PC-3 (cell line): Measurements from ENCODE around the gene PLVAP. TPM values are rescaled to one million over a fixed set of nuclear protein-coding genes. Genes with fewer than 3 reads are reported as not detected.

Experiments
- ATAC-seq: fragments of 200-7000 bp; cut with Tn5 transposase; 2 replicates; pipeline ENCODE4 v1.9.1; 2020; ENCODE audit warnings: mild to moderate bottlenecking, moderate library complexity
- BruUV-seq: library from RNA; stranded (reverse); fragments of 400-500 nt; replicated peaks from 2 replicates; lab custom pipeline; 2021; lab: Mats Ljungman, UMichigan
- CTCF ChIA-PET: fragments of 300-600 bp; sonication (Branson Sonifier 250); formaldehyde crosslinking; loops from one replicate; lab custom pipeline; 2022; ENCODE audit warnings: antibody characterized with exemption; lab: Charles Lee
- POLR2A ChIA-PET: fragments of 300-600 bp; sonication (Branson Sonifier 250); formaldehyde crosslinking; loops from one replicate; lab custom pipeline; 2022; ENCODE audit warnings: antibody characterized with exemption; ENCODE audit not compliant: unreplicated experiment; lab: Charles Lee
- DNase-seq: peaks from one replicate; pipeline ENCODE4 v3.0.0-alpha.2; 2015
- H2AFZ ChIP-seq: fragments of 300-600 bp; sonication (generic); 2 replicates; pipeline ENCODE4 v1.6.0; 2016; ENCODE audit warnings: antibody characterized with exemption, low read length
- H3F3A ChIP-seq: fragments of 300-600 bp; sonication (generic); one replicate; pipeline ENCODE4 v1.6.0; 2017; ENCODE audit warnings: antibody characterized with exemption, low read length, control low read depth, mild to moderate bottlenecking; ENCODE audit not compliant: unreplicated experiment
- H3K27ac ChIP-seq: fragments of 300-600 bp; sonication (generic); 2 replicates; pipeline ENCODE4 v1.5.1; 2016; ENCODE audit warnings: mild to moderate bottlenecking, low read length
- H3K27me3 ChIP-seq: fragments of 300-600 bp; sonication (generic); 2 replicates; pipeline ENCODE4 v1.6.1; 2016; ENCODE audit warnings: low read length, mixed read lengths
- H3K36me3 ChIP-seq: fragments of 300-600 bp; sonication (generic); 2 replicates; pipeline ENCODE4 v1.6.1; 2016; ENCODE audit warnings: low read depth, mixed run types, low read length, mixed read lengths
- H3K4me1 ChIP-seq: fragments of 300-600 bp; sonication (generic); 2 replicates; pipeline ENCODE4 v1.5.1; 2016; ENCODE audit warnings: low read length; ENCODE audit not compliant: insufficient read depth
- H3K4me2 ChIP-seq: fragments of 300-600 bp; sonication (generic); 2 replicates; pipeline ENCODE4 v1.6.0; 2016; ENCODE audit warnings: low read length
- H3K4me3 ChIP-seq: fragments of 300-600 bp; sonication (generic); 2 replicates; pipeline ENCODE4 v1.5.1; 2016; ENCODE audit warnings: mild to moderate bottlenecking, low read length, mixed read lengths
- H3K79me2 ChIP-seq: fragments of 300-600 bp; sonication (generic); 2 replicates; pipeline ENCODE4 v1.6.1; 2017; ENCODE audit warnings: low read length, mixed read lengths
- H3K9ac ChIP-seq: fragments of 300-600 bp; sonication (generic); 2 replicates; pipeline ENCODE4 v1.6.0; 2016; ENCODE audit warnings: mild to moderate bottlenecking, low read length
- H3K9me2 ChIP-seq: fragments of 300-600 bp; sonication (generic); replicated peaks from 2 replicates; pipeline ENCODE4 v1.6.1; 2016; ENCODE audit warnings: mixed run types, low read length, mixed read lengths
- H3K9me3 ChIP-seq: fragments of 300-600 bp; sonication (generic); 2 replicates; pipeline ENCODE4 v1.6.1; 2016; ENCODE audit warnings: low read length, mixed read lengths
- H4K20me1 ChIP-seq: fragments of 300-600 bp; sonication (generic); 2 replicates; pipeline ENCODE4 v1.6.1; 2016; ENCODE audit warnings: low read length, mixed read lengths
- EZH2 ChIP-seq: fragments of 300-600 bp; sonication (generic); IDR thresholded peaks from one replicate; pipeline ENCODE4 v1.6.1; 2017; ENCODE audit warnings: antibody characterized with exemption, mild to moderate bottlenecking, low read length; ENCODE audit not compliant: unreplicated experiment
- EZH2phosphoT487 ChIP-seq: fragments of 300-600 bp; sonication (generic); IDR thresholded peaks from 2 replicates; pipeline ENCODE4 v1.6.1; 2018; ENCODE audit warnings: mild to moderate bottlenecking, antibody characterized with exemption, low read length, borderline replicate concordance
- intact Hi-C: fragments of 100-400 bp; cut with micrococcal nuclease; formaldehyde crosslinking; loops from 2 replicates; pipeline ENCODE4 v1.9.0; 2023
- total RNA-seq: library from RNA; depleted of rRNA; stranded (reverse); fragments of >200 nt; gene quantifications from 2 replicates; pipeline ENCODE4 v1.2.3, GENCODE V29; 2014
- TF ChIP-seq, protein P1 (sequence below): fragments of 300-600 bp; sonication (generic); conservative IDR thresholded peaks from 2 replicates; pipeline ENCODE4 v1.5.1; 2017; ENCODE audit warnings: antibody characterized with exemption, low read depth, mild to moderate bottlenecking, low read length

PLVAP gene
- total RNA-seq, 1 experiment from 2014 or later = not detected

DNA sequence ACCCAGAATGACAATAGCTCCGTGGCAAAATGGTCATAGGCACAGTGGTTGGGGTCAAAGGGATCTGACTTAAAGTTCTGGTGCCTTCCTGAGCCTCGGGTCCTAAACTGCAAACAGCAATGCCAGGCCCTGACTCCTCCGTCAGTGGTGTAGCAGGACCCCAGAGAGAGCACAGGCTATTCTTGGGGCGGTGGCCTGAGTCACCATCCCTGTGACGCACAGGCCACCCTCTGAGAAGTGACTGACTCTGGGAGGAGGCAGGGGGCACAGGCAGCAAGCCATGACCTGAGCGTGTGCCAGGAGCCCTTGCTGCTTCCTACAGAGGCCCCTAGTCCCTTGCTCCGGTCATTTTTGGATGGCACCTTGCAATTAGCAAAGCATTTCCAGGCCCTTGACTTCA, 18.7 kb downstream of the PLVAP start:
- Histone ChIP-seq H3K4me1 (no peaks in the 10 kb centered on the region), H4K20me1 (no peaks in the 10 kb centered on the region), H2AFZ (no peak overlapping the region), H3K4me2 (no peak overlapping the region), H3K9me2 (no peaks in the 10 kb centered on the region), H3K4me3 (no peak overlapping the region), H3K79me2 (no peaks in the 10 kb centered on the region), H3K36me3 (no peaks in the 10 kb centered on the region), H3K9me3 (no peaks in the 10 kb centered on the region), H3K27ac (no peak overlapping the region), H3F3A (no peaks in the 10 kb centered on the region), H3K27me3 (no peaks in the 10 kb centered on the region), H3K9ac (no peak overlapping the region)
- POLR2A ChIA-PET = no interaction called here
- CTCF ChIA-PET = interaction anchor here (0.7 kb wide), 1 partner anchor 28 kb away, joined by 11 read pairs; no protein-coding TSS in a partner anchor
- no peak for DNase-seq
- no peak for ATAC-seq
- BruUV-seq = no TSS peak
- TF ChIP-seq, protein P1, sequence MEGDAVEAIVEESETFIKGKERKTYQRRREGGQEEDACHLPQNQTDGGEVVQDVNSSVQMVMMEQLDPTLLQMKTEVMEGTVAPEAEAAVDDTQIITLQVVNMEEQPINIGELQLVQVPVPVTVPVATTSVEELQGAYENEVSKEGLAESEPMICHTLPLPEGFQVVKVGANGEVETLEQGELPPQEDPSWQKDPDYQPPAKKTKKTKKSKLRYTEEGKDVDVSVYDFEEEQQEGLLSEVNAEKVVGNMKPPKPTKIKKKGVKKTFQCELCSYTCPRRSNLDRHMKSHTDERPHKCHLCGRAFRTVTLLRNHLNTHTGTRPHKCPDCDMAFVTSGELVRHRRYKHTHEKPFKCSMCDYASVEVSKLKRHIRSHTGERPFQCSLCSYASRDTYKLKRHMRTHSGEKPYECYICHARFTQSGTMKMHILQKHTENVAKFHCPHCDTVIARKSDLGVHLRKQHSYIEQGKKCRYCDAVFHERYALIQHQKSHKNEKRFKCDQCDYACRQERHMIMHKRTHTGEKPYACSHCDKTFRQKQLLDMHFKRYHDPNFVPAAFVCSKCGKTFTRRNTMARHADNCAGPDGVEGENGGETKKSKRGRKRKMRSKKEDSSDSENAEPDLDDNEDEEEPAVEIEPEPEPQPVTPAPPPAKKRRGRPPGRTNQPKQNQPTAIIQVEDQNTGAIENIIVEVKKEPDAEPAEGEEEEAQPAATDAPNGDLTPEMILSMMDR = no peak
- intact Hi-C loops = no loop called here

DNA sequence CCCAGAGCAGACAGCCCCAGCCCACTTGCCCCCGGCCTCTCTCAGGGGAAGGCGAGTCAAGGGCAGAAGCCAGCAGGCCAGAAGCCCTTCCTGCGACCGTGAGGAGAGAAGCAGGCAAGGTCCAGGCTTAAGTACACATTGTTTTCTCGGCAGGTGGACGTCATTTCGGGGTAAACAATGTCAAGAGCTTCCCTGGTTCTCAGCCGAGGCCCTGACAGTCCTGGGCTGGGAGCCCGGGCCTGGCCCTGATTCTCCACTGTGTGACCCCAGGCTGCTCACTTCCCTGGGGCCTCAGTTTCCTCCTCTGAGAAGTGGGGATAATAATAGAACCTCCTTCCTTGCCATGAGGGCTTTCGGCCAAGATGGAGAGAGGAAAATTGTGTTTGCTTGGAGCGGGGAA, 19.4 kb downstream of the PLVAP start:
- ChIA-PET CTCF (interaction anchor here (0.7 kb wide), 1 partner anchor 27 kb away, joined by 11 read pairs; no protein-coding TSS in a partner anchor), POLR2A (no interaction called here)
- Histone ChIP-seq H3K27ac (no peak overlapping the region), H4K20me1 (no peaks in the 10 kb centered on the region), H3K27me3 (no peaks in the 10 kb centered on the region), H2AFZ (no peak overlapping the region), H3K4me1 (no peaks in the 10 kb centered on the region), H3K9me2 (no peaks in the 10 kb centered on the region), H3K4me3 (no peak overlapping the region), H3K9me3 (no peaks in the 10 kb centered on the region), H3K36me3 (no peaks in the 10 kb centered on the region), H3K4me2 (no peak overlapping the region), H3F3A (no peaks in the 10 kb centered on the region), H3K79me2 (no peaks in the 10 kb centered on the region), H3K9ac (no peak overlapping the region)
- intact Hi-C loops = no loop called here
- DNase-seq (no peak), ATAC-seq (no peak)
- BruUV-seq = no TSS peak
- TF ChIP-seq, protein P1 = no peak
- TF ChIP-seq EZH2 (no peak), EZH2phosphoT487 (no peak)

DNA sequence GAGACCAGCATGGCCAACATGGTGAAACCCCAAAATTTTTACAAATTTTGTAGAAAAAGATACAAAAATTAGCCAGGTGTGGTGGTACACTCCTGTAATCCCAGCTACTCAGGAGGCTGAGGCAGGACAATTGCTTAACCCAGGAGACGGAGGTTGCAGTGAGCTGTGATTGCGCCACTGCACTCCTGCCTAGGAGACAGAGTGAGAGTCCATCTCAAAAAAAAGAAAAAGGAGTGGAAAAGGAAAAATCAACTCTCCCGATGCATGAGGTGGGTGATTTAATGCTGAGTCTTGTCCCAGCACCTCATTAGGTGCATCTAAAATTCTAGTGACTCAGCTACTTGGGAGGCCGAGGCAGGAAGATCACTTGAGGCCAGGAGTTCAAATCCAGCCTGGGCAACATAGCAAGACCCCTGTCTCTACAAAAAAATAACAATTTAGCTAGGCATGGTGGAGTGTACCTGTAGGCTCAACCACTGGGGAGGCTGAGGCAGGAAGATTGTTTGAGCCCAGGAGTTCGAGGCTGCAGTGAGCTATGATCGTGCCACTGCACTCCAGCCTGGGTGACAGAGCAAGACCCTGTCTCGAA, 20.0 kb downstream of the PLVAP start:
- POLR2A ChIA-PET = no interaction called here
- Histone ChIP-seq H3K79me2 (no peaks in the 10 kb centered on the region), H3K27ac (no peak overlapping the region), H3K4me1 (no peaks in the 10 kb centered on the region), H3K9ac (no peak overlapping the region), H3K9me3 (no peaks in the 10 kb centered on the region), H3K9me2 (no peaks in the 10 kb centered on the region), H3K4me2 (no peak overlapping the region), H3K36me3 (no peaks in the 10 kb centered on the region), H4K20me1 (no peaks in the 10 kb centered on the region), H2AFZ (no peak overlapping the region), H3K4me3 (no peak overlapping the region), H3F3A (no peaks in the 10 kb centered on the region), H3K27me3 (no peaks in the 10 kb centered on the region)
- CTCF ChIA-PET = no interaction called here
- intact Hi-C loops = no loop called here
- TF ChIP-seq EZH2 = no peak
- TF ChIP-seq, protein P1 = no peak
- TF ChIP-seq EZH2phosphoT487 = no peak
- DNase-seq (no peak), ATAC-seq (no peak)
- no TSS peak for BruUV-seq
